Measurements from ENCODE around the gene CNOT11.
A peak's percentile ranks its signal among the peaks of the same experiment; 100 is the strongest.

Gene CNOT11

GRCh38 chr2:101278925-101279324 lies 26.2 kb downstream of the CNOT11 start:
- DNase-seq (ENCODE audit: low spot score): no peak

GRCh38 chr2:101281482-101281881 lies 28.8 kb downstream of the CNOT11 start:
- no peak for DNase-seq (ENCODE audit: low spot score)

- DNase-seq (ENCODE audit: low spot score): no peak
Observed at GRCh38 chr2:101282980-101283379, 30.3 kb downstream of the CNOT11 start.

- no peak for DNase-seq (ENCODE audit: low spot score)
Observed at GRCh38 chr2:101286684-101287083, 34.0 kb downstream of the CNOT11 start.

- DNase-seq (ENCODE audit: low spot score): no peak
Observed at GRCh38 chr2:101287303-101287702, 34.6 kb downstream of the CNOT11 start.

- no peak for DNase-seq (ENCODE audit: low spot score)
Observed at GRCh38 chr2:101290711-101291110, 38.0 kb downstream of the CNOT11 start.

GRCh38 chr2:101291973-101292372 lies 39.3 kb downstream of the CNOT11 start:
- DNase-seq (ENCODE audit: low spot score): no peak

GRCh38 chr2:101293544-101293943 lies 40.9 kb downstream of the CNOT11 start:
- no peak for DNase-seq (ENCODE audit: low spot score)

GRCh38 chr2:101294861-101295260 lies 42.2 kb downstream of the CNOT11 start:
- no peak for DNase-seq (ENCODE audit: low spot score)

GRCh38 chr2:101295895-101296294 lies 43.2 kb downstream of the CNOT11 start:
- DNase-seq (ENCODE audit: low spot score): peak; percentile 17

- peak; percentile 22 for DNase-seq (ENCODE audit: low spot score)
Observed at GRCh38 chr2:101296371-101296770, 43.7 kb downstream of the CNOT11 start.

- no peak for DNase-seq (ENCODE audit: low spot score)
Observed at GRCh38 chr2:101297383-101297782, 44.7 kb downstream of the CNOT11 start.

GRCh38 chr2:101299604-101300003 lies 46.9 kb downstream of the CNOT11 start:
- no peak for DNase-seq (ENCODE audit: low spot score)

- no peak for DNase-seq (ENCODE audit: low spot score)
Observed at GRCh38 chr2:101300164-101300563, 47.5 kb downstream of the CNOT11 start.

- no peak for DNase-seq (ENCODE audit: low spot score)
Observed at GRCh38 chr2:101300836-101301235, 48.1 kb downstream of the CNOT11 start.

- no peak for DNase-seq (ENCODE audit: low spot score)
Observed at GRCh38 chr2:101302016-101302415, 49.3 kb downstream of the CNOT11 start.

- DNase-seq (ENCODE audit: low spot score): no peak
Observed at GRCh38 chr2:101303688-101304087, 51.0 kb downstream of the CNOT11 start.

- DNase-seq (ENCODE audit: low spot score): no peak
Observed at GRCh38 chr2:101305035-101305434, 52.3 kb downstream of the CNOT11 start.

GRCh38 chr2:101305492-101306078 lies 52.9 kb downstream of the CNOT11 start:
- DNase-seq (ENCODE audit: low spot score): peak; percentile 46

- no peak for DNase-seq (ENCODE audit: low spot score)
Observed at GRCh38 chr2:101306410-101306809, 53.7 kb downstream of the CNOT11 start.

- DNase-seq (ENCODE audit: low spot score): no peak
Observed at GRCh38 chr2:101307503-101307902, 54.8 kb downstream of the CNOT11 start.

GRCh38 chr2:101307950-101308431 lies 55.3 kb downstream of the CNOT11 start:
- no peak for DNase-seq (ENCODE audit: low spot score)

GRCh38 chr2:101308432-101309210 lies 55.9 kb downstream of the CNOT11 start, which contains the start of gene RNF149:
TSS of gene RNF149 (minus strand) at chr2:101308701. CDS start at chr2:101308588, 113 bp downstream.
- peak; percentile 99 for DNase-seq (ENCODE audit: low spot score)
